BJ (cell line): Measurements from ENCODE around the gene DTNB. TPM values are rescaled to one million over a fixed set of nuclear protein-coding genes. Genes with fewer than 3 reads are reported as not detected.
A peak's percentile ranks its signal among the peaks of the same experiment; 100 is the strongest.

Experiments used
- CTCF ChIA-PET: fragments of 350-600 bp; formaldehyde crosslinking; extraction: SDS; loops from one replicate; lab custom pipeline; 2021; ENCODE audit warnings: antibody characterized with exemption, inconsistent platforms; lab: Yijun Ruan, JAX
- POLR2A ChIA-PET: fragments of 300-600 bp; sonication (Branson Sonifier 250); formaldehyde crosslinking; extraction: SDS; loops from one replicate; lab custom pipeline; 2021; ENCODE audit warnings: antibody characterized with exemption; lab: Charles Lee
- DNase-seq: peaks from one replicate; pipeline ENCODE4 v3.0.0-alpha.2; 2011; ENCODE audit warnings: low read depth
- H3K27me3 ChIP-seq: 2 replicates; pipeline ENCODE4 v1.6.0; 2011; ENCODE audit warnings: low read length; ENCODE audit not compliant: control insufficient read depth, insufficient read depth
- H3K36me3 ChIP-seq: 2 replicates; pipeline ENCODE4 v1.5.1; 2011; ENCODE audit warnings: low read length; ENCODE audit not compliant: control insufficient read depth, insufficient read depth
- H3K4me3 ChIP-seq: 2 replicates; pipeline ENCODE4 v1.5.1; 2011; ENCODE audit warnings: low read depth, mild to moderate bottlenecking, control low read depth, low read length
- polyA plus RNA-seq: library from polyadenylated mRNA; depleted of rRNA; stranded (reverse); fragments of >200 nt; gene quantifications from 2 replicates; pipeline ENCODE4 v1.2.3, GENCODE V29; 2011
- TF ChIP-seq, protein P1 (sequence below): IDR thresholded peaks from 2 replicates; pipeline ENCODE4 v1.5.1; 2011; ENCODE audit warnings: low read depth, mild to moderate bottlenecking, control low read depth, inconsistent platforms, low read length, moderate library complexity; ENCODE audit not compliant: insufficient read depth

DTNB gene
- polyA plus RNA-seq, 1 experiment, result 7.7 TPM

DNA sequence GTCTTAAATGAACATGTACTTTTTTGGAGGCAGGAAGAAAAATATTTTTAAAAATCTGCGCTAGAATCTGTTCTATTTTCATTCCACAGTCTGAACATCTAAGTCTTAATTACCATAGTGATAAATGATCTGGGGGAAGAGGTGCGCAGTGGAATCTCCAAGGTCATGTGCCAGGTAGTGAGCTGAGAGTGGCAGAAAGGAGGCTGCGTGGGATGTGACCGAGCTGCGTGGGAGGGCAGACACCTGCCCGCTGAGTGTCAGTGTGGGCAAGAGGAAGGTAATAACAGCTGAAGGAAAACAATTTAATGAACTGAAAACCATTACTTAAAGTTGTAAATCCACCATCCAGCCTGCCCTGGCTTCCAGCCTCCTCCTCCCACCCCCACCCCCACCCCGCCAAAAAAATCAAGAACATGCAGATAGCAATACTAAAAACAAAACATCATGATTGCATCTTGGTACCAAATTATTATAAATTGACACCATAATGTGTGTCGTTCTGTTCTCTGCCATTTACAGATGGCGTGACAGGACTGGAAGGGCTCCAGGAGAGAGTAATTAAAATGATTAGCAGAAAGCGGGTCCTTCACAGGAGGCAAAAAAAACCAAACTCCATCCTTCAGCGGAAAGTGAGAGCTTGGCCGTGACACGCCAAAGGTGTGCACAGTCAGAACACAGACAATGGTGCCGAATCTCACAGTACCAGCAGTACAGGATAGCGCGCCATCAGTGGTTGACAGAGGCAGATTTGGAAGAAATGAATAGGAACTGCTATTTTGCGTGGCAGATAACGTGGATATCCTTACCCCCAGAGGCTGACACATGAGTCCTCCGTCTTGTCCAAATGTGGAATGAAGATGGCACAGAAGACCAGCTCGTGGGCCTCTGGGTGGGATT is 11.4 kb upstream of the DTNB start:
- Histone ChIP-seq H3K4me3 (no peak overlapping the region), H3K27me3 (no peaks in the 10 kb centered on the region), H3K36me3 (no peaks in the 10 kb centered on the region)
- ChIA-PET CTCF (interaction anchor here (3.1 kb wide), 1 partner anchor 14 kb away, joined by 29 read pairs; no protein-coding TSS in a partner anchor), POLR2A (no interaction called here)
- TF ChIP-seq, protein P1, sequence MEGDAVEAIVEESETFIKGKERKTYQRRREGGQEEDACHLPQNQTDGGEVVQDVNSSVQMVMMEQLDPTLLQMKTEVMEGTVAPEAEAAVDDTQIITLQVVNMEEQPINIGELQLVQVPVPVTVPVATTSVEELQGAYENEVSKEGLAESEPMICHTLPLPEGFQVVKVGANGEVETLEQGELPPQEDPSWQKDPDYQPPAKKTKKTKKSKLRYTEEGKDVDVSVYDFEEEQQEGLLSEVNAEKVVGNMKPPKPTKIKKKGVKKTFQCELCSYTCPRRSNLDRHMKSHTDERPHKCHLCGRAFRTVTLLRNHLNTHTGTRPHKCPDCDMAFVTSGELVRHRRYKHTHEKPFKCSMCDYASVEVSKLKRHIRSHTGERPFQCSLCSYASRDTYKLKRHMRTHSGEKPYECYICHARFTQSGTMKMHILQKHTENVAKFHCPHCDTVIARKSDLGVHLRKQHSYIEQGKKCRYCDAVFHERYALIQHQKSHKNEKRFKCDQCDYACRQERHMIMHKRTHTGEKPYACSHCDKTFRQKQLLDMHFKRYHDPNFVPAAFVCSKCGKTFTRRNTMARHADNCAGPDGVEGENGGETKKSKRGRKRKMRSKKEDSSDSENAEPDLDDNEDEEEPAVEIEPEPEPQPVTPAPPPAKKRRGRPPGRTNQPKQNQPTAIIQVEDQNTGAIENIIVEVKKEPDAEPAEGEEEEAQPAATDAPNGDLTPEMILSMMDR, result no peak
- no peak for DNase-seq

DNA sequence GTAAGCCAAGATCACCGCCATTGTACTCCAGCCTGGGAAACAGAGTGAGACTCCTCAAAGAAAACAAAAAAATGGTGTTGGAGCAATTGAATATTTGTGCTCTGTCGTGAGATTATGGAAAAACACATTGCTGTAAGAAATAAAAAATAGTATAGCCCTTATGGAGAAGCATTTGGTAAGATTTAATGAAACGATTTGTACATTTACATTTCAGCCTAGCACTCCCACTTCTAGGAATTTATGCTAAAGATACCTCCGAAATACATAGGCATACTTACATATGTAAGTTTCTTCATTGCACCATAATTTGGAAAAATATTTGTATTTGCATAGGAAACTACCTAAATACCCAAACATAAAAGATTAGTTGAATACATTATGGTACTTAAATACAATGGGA is 8.7 kb upstream of the DTNB start:
- TF ChIP-seq, protein P1, result no peak
- ChIA-PET POLR2A (no interaction called here), CTCF (no interaction called here)
- Histone ChIP-seq H3K27me3 (no peaks in the 10 kb centered on the region), H3K36me3 (no peaks in the 10 kb centered on the region), H3K4me3 (no peak overlapping the region)
- DNase-seq, result no peak

DNA sequence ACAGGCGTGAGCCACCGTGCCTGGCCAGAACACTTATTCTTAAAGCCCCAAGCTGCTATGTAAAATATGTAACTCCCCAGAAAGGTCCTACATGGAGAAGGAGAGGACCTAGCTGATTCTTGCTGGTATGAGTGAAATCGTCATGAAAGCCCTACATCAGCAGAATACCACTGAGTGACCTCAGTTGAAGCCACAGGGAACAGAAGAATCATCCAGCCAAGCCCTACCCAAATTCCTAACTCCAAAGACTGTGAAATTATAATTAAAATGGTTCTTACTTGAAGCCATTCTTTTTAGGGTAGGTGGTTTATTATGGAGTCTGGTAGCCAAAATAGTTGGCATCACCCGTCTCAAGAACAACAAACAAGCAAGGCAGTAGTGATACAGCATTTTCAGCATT is 4.5 kb upstream of the DTNB start:
- CTCF ChIA-PET, result no interaction called here
- Histone ChIP-seq H3K27me3 (no peaks in the 10 kb centered on the region), H3K4me3 (no peak overlapping the region), H3K36me3 (no peaks in the 10 kb centered on the region)
- POLR2A ChIA-PET, result no interaction called here
- TF ChIP-seq, protein P1, result no peak
- no peak for DNase-seq

DNA sequence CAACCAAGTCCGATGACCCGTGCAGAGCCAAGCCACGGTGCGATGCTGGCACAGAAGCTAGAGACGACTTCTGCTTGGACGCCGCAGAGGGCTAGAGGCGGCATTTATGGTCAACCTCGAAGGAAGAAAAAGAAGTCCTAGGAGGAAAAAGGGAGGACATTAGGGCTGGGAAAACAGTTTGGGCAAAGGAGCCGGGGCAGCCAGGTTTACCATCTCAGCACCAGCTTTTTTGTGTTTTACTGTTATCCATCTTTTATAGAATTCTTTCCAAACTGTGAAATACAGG is 643 bp upstream of the DTNB start:
- DNase-seq, result no peak
- Histone ChIP-seq H3K4me3 (peak overlapping the region; percentile 52), H3K36me3 (no peaks in the 10 kb centered on the region), H3K27me3 (no peaks in the 10 kb centered on the region)
- CTCF ChIA-PET, result interaction anchor here (2.5 to 3.7 kb wide), 2 partner anchors 10 to 26 kb away, joined by 8 to 23 read pairs; no protein-coding TSS in a partner anchor
- POLR2A ChIA-PET, result no interaction called here
- TF ChIP-seq, protein P1, result no peak

DNA sequence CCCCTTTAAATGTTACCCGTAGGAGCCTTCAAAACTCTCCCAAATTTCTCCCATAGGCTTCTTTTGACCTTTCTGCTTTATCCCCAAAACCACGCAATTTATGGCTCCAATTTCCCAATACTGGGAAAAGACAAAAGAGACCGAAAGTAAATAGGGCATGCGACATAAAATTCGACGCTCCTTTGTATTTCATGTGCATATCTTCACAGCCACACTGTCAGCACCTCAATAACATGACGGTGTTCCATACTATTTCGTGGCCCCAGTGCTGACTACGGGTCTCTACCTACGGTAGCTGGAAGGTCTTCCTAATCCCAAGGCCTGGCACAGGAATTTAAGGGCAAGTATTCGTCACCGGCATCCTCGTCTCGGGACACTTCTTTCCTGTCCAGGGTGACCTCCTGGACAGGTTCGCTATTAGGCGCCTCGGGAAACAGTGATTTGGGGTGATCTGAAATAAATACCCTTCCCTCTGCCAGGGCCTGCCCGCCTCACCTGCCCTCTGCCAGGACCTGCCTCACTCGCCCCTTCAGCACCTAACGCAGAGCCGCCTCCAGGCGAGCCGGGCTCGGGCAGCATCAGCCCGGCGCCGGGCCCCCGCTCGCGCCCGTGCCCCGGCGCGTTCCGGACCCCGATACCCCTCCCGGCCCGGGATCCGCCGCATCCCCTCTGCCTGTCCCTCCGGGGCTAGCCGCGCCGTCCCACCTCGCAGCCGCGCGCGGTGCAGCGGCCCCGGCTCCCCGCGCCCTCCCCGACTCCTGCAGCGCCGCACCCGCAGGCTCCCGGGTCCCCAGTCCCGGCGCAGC is 680 bp downstream of the DTNB start:
- peak overlapping the region; percentile 55 for H3K4me3 ChIP-seq
- TF ChIP-seq, protein P1, result no peak
- H3K27me3 ChIP-seq, result no peaks in the 10 kb centered on the region
- ChIA-PET POLR2A (no interaction called here), CTCF (interaction anchor here (0.8 to 3.7 kb wide), 3 partner anchors 8 to 62 kb away, joined by 3 to 23 read pairs (median 8); no protein-coding TSS in a partner anchor)
- H3K36me3 ChIP-seq, result no peaks in the 10 kb centered on the region
- no peak for DNase-seq
